ENCODE measurements around the gene OGA.

OGA gene

DNA sequence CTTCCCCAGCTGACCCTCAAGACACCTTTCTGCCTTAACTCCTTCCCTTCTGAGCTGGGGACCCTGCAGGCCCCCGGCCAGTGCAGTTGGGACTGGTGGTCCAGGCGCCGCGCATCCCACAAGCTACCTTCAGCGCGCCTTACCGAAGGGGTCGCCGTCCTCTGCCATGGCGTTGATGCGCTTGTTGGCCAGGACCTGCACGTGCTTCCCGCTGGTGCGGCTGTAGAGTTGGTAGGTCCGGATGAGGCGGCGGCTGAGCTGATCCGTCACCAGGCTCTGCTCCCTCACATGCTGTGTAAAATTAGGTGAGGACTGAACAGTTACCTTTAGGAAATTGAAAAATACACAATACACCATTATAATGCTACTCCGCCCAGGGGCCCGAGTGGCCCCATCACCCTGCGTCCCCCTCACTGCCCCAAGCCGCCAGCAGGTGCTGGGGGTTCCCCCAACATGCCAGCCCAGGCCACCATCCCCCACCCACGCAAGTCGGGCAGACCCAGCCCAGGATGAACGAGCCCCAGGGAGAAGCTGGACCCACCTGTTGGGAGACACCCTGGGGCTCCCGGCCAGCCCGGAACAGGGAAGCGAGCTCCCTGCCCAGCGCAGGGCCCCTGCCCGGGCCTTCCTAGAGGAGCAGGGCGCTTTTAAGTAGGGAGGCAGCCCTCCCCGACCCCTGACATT lies 43.5 kb downstream of the OGA start:
- no peak for DNase-seq

- DNase-seq, result no peak
Observed at GRCh38 chr10:101773923-101774588, 44.2 kb downstream of the OGA start.

- DNase-seq, result no peak
Observed at GRCh38 chr10:101772895-101773761, 45.1 kb downstream of the OGA start.

DNA sequence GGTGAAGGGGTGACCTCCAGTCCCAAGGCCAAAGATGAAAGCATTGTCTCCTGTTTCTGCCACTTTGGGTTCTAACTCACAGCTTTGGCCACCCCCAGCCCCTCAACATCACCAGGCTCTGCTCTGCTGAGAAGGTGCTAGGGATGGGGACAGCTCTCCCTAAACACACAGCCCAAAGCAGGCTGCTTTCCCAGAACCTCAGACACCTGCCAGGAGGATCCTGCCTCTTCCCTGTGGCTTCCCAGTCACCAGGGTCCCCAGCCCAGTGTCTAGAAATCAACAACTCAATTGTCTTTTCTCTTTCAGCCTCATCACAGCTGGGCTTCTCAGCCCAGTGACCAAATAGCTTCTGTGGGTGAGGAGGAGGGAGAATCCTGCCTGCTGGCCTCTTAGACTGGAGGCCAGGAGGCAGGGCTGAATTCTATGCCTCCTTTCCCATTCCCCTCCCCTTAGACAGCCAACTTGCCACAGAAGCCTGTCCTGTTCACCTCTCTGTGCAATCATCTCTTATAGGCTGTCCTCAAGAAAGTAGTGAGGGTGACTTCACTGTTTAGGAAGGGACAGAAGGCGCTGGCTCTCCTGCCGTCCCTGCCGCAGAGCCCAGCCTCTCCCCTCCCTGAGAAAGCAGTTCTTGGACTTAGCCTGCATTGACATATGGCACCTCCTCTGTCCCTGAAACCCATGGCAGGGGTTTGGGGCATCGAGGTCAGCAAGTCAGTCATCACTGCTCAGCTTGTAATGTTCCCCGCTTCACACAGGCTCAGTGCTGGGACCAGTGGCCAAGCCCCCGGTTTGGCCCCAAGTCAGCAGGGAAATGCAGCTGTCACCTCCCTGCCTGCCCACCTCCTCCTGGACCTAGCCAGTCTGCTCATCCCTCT lies 46.0 kb downstream of the OGA start:
- no peak for DNase-seq

- DNase-seq, result no peak
Observed at GRCh38 chr10:101771380-101771779, 46.9 kb downstream of the OGA start.

- no peak for DNase-seq
Observed at GRCh38 chr10:101770331-101771215, 47.7 kb downstream of the OGA start.

GRCh38 chr10:101769541-101770180 lies 48.6 kb downstream of the OGA start:
- no peak for DNase-seq

- no peak for DNase-seq
Observed at GRCh38 chr10:101768791-101769170, 49.5 kb downstream of the OGA start.

DNA sequence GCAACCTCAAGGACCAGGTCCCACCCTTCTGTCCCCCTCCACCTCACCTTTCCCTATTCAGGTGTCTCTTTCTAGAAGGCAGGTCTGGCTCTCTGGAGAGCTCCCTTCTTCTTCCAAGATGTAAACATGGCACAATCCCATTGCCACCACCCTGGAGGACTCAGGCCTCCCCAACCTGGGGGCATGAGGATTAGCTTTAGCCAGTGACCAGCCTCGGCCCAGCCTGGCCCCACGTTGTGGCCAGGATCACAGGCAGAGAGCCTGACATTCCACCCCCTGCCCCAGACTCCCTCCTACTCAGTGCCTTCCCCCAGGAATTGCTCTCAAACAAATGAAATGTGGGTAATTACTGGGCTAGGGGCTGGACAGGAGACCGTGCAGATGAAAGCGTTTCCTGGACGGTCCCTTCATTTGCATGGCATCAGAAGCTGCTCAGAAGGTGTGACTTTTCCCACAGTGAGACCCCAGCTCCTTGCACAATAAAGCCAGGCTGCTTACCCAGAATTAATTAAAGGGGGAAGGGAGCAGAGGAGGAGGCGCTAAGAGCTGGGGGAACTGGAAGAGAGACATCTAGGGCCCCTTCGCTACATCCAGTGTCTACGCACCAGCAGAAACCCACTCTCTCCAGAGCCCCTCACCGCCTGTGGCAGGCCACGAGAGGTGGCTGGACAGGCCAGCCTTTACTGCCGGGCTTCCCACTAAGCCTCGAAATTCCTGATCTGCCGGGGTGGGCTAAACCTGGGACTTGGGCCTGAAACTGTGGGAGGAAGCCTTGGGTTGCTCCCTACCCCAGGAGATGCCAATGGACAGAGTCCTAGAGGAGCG lies 50.1 kb downstream of the OGA start:
- no peak for DNase-seq

DNA sequence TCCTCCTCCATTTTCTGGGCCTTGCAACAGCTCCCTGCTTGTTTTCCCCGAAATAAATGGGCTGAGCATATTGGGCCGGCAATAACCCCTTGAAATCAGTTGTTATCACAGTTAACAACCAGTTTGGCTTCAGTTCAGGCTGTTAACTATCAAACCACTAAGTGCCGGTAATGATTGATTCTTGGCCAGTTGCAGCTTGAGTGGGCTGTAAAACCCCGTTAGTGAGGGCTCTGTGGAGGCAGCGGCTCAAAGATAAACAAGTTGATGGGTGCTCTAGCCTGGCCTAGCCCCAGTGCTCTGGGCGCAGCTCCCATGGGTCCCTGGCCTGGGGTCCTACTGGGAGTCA lies 50.7 kb downstream of the OGA start:
- DNase-seq, result no peak

DNA sequence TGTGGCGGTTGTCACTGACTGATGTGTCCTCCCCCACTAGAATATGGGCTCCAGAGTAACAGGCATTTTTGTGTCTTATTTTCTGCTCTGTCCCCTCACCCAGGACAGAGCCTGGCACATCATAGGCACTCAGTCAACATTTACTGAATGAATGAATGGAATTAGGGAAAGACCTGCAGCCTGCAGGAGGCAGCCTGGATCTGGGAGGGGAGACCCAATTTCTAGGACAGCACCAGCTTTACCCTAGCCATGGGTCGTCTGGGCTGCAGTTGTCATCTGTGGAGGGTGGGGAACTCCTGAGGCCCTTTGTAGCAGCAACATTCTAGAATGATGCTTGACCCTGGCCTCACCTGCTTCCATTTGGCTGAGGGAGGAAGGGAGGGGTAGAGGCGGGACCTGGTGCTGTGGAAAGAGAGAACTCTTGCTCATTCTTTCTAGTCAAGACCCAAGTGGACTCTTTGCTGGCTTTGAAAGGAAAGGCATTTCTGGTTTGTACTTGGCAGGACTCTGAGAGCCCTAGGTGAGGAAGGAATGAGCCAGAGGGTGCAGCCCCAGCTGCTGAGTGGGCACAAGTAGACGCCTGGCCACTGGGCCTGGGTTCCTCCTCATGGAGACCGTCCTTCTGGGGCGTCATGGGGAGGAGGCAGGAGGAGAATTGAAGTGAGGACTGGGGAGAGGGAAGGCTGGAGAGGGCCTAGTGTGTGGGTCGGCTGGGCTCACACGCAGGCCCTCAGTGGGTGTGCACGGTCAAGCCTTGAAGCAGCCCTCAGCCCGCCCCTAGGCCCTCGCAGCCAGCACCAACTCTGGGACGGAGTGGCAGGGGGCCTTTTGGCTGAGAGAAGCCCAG lies 51.3 kb downstream of the OGA start:
- no peak for DNase-seq

DNA sequence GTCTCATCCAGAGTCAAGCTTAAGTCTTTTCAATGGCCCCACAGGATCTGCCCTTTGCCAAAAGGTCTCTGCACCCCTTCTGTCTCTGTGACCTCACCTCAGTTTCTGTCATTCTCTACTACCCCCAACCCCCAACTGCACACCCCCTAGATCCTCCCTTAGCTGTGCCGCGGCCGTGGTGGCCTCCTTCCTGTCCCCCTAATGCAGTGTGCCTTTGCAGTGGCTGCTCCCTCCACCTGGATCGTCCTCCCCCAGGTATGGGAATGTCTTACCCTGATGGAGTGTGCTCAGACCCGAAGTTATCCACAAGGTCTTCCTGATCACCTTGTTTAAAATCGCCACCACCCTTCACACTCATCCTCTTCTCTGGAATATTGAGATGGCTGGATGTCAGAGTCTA lies 51.9 kb downstream of the OGA start:
- DNase-seq, result no peak

GRCh38 chr10:101763141-101763846 lies 55.0 kb downstream of the OGA start:
- no peak for DNase-seq

GRCh38 chr10:101762736-101763135 lies 55.5 kb downstream of the OGA start:
- no peak for DNase-seq

- DNase-seq, result no peak
Observed at GRCh38 chr10:101761226-101761625, 57.0 kb downstream of the OGA start.

GRCh38 chr10:101760510-101760909 lies 57.7 kb downstream of the OGA start:
- no peak for DNase-seq

- no peak for DNase-seq
Observed at GRCh38 chr10:101759309-101760247, 58.7 kb downstream of the OGA start.
